ENCODE data around the gene TNFRSF4. TPM values are rescaled to one million over a fixed set of nuclear protein-coding genes. Genes with fewer than 3 reads are reported as not detected.

Gene TNFRSF4
- total RNA-seq, 6 experiments from 2014 or later, result 0.17 TPM; not detected in 5

DNA sequence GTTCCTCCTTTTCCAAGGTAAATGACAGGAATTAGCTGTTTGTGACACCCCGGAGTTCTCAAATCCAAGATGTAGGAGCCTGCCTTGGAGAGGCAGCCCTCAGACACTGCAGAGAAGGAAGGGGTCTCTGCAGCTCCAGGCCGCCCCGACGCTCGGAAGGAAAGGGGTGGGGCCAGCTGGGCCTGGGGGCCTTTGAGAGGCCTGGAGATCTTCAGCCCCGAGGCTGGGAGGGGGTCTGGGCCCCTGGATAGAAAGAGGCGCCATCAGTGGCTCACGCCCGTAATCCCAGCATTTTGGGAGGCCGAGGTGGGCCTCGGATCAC, 6.4 kb downstream of the TNFRSF4 start:
- Mint-ChIP-seq H3K9me3 (no peaks in the 10 kb centered on the region), H3K4me3 (no peak overlapping the region)
- no peak for TF ChIP-seq CTCF (IDR thresholded peaks at IDR 0.05)

DNA sequence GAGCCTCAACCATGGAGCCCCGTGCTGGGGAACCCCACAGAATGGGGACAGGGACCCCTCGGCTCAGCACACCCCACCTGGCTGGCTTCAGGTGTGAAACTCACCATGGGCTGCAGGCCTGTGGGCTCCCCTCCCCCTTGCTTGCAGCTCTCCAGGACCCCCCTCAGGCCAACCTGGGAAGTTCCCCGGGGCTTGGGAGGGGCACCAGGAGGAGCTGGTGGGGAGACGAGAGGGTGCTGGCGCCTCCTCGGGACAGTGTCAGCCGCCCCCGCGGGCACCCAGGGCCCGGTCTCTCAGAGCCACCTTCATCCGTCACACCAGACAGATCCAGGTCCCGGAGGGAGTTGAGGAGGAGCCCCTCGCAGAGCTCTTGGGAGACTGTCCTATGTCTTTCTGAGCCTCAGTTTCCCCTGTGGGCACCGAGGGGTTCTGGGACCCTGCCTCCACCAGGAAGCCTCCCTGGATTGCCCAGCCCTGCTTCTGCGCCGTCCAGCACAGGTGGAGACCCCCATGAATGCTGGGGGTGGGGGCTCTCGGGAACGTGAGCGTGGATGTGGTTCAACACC, 6.9 kb downstream of the TNFRSF4 start:
- Mint-ChIP-seq H3K4me3 (no peak overlapping the region), H3K27me3 (ENCODE audit: insufficient read depth) (no peaks in the 10 kb centered on the region), H3K9me3 (no peaks in the 10 kb centered on the region), H3K4me1 (ENCODE audit: low read depth) (peaks cover 13% of the 10 kb centered on the region), H3K27ac (no peak overlapping the region), H3K36me3 (ENCODE audit: low read depth) (no peaks in the 10 kb centered on the region)
- peak; percentile 17 for TF ChIP-seq CTCF (IDR thresholded peaks at IDR 0.05)
- DNase-seq, result no peak

More for the DNA sequence above, 6.4 kb downstream of the TNFRSF4 start:
- DNase-seq, result no peak
- H3K4me1 Mint-ChIP-seq (ENCODE audit: low read depth), result peaks cover 13% of the 10 kb centered on the region
- H3K27ac Mint-ChIP-seq, result no peak overlapping the region
- H3K27me3 Mint-ChIP-seq (ENCODE audit: insufficient read depth), result no peaks in the 10 kb centered on the region
- H3K36me3 Mint-ChIP-seq (ENCODE audit: low read depth), result no peaks in the 10 kb centered on the region

GRCh38 chr1:1206376-1206965, 7.5 kb downstream of the TNFRSF4 start, which contains the start of gene TNFRSF18:
TNFRSF18 (minus strand) TSS chr1:1206592; CDS start chr1:1206571, 21 bp downstream.
- H3K36me3 Mint-ChIP-seq (ENCODE audit: low read depth), result no peaks in the 10 kb centered on the region
- H3K27ac Mint-ChIP-seq, result no peak within 1 kb of the TSS
- no peaks in the 10 kb centered on the region for H3K27me3 Mint-ChIP-seq (ENCODE audit: insufficient read depth)
- no peak for TF ChIP-seq CTCF (IDR thresholded peaks at IDR 0.05)
- H3K4me3 Mint-ChIP-seq, result no peak within 1 kb of the TSS
- no peaks in the 10 kb centered on the region for H3K9me3 Mint-ChIP-seq
- peaks cover 13% of the 10 kb centered on the region for H3K4me1 Mint-ChIP-seq (ENCODE audit: low read depth)
- no peak for DNase-seq

- Mint-ChIP-seq H3K36me3 (ENCODE audit: low read depth) (no peaks in the 10 kb centered on the region), H3K27ac (no peak overlapping the region), H3K9me3 (no peaks in the 10 kb centered on the region), H3K4me1 (ENCODE audit: low read depth) (peaks cover 13% of the 10 kb centered on the region), H3K4me3 (no peak overlapping the region), H3K27me3 (ENCODE audit: insufficient read depth) (no peaks in the 10 kb centered on the region)
- TF ChIP-seq CTCF (IDR thresholded peaks at IDR 0.05), result no peak
- DNase-seq, result no peak
Measured at GRCh38 chr1:1205769-1206375, 8.1 kb downstream of the TNFRSF4 start.

DNA sequence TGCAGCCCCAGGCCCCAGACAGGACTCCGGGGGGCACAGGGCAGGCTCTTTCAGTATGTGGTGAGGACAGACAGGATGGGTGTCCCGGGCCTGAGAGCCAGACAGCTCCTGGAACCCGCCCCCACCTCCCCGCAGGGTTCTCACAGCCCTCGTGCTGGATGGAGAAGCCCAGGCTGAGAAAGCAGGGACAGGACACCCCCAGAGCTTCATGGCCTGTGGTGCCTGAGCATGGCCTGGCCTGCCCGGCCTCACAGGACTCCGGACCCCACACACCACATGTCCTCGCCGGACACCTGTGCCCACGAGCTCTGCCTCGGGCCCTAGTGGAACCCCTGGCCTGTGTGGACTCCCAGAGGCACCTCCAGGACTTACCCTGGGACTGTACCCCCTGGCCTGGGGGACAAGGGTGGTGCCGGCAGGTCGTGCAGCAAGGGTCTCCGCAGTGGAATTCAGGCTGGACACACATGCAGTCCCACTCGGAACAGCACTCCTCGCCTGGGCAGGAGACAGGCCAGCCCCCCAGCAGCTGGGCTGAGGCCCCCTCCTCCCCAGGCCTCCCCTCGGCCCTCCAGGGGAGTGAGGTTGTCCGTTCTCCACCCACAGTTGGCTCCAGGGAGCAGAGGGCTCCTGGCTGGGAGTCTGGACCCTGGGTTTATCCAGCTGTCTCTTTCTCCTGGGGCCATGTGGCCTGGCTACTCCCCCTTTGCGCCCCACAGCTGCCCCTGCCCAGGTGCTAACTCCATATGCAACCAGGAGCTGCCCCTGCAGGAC, 8.8 kb downstream of the TNFRSF4 start:
- H3K4me3 Mint-ChIP-seq, result no peak overlapping the region
- no peaks in the 10 kb centered on the region for H3K9me3 Mint-ChIP-seq
- H3K27ac Mint-ChIP-seq, result no peak overlapping the region
- no peaks in the 10 kb centered on the region for H3K27me3 Mint-ChIP-seq (ENCODE audit: insufficient read depth)
- peaks cover 13% of the 10 kb centered on the region for H3K4me1 Mint-ChIP-seq (ENCODE audit: low read depth)
- no peak for DNase-seq
- no peak for TF ChIP-seq CTCF (IDR thresholded peaks at IDR 0.05)
- no peaks in the 10 kb centered on the region for H3K36me3 Mint-ChIP-seq (ENCODE audit: low read depth)
